GM10266 (cell line): ENCODE measurements around the gene DENND5B.

Experiments used
- DNase-seq: peaks from one replicate; pipeline ENCODE4 v3.0.0; 2012; ENCODE audit errors: extremely low spot score
- TF ChIP-seq, protein P1 (sequence below): IDR thresholded peaks from 2 replicates; pipeline ENCODE4 v1.5.1; 2012; ENCODE audit warnings: mild to moderate bottlenecking, low read depth; ENCODE audit not compliant: control insufficient read depth, insufficient read depth; ENCODE audit errors: missing control alignments

Gene DENND5B

DNA sequence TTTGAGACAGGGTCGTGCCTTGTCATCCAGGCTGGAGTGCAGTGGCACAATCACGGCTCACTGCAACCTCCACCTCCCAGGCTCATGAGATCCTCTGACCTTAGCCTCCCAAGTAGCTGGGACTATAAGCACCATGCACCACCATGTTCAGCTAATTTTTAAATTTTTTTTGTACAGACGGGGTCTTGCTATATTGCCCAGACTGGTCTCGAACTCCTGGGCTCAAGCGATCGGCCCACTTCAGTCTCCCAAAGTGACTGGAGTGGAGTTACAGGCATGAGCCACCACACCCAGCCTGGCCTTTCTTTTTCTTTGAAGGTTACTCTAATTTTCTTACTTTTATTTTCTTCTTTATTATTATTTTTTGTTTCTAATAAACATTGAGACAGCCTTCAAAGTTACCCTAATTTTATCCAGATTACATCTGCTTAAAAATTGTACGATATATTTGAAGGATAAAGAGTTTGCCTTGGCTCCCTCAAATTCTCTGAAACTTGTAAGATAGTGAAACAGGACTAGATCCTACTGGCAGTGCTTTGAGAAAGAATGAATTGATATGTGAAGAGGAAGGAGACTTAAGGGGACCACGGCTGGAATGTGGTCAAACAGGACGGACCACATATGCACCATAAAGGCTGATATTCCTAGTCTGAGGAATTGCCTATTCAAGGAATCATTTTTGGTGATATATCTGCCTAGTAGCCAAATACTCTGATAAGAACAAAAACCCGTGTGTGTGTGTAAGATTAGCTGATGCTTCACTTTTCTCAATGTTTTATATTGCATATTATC lies 250.9 kb downstream of the DENND5B start:
- DNase-seq: no peak
- TF ChIP-seq, protein P1, sequence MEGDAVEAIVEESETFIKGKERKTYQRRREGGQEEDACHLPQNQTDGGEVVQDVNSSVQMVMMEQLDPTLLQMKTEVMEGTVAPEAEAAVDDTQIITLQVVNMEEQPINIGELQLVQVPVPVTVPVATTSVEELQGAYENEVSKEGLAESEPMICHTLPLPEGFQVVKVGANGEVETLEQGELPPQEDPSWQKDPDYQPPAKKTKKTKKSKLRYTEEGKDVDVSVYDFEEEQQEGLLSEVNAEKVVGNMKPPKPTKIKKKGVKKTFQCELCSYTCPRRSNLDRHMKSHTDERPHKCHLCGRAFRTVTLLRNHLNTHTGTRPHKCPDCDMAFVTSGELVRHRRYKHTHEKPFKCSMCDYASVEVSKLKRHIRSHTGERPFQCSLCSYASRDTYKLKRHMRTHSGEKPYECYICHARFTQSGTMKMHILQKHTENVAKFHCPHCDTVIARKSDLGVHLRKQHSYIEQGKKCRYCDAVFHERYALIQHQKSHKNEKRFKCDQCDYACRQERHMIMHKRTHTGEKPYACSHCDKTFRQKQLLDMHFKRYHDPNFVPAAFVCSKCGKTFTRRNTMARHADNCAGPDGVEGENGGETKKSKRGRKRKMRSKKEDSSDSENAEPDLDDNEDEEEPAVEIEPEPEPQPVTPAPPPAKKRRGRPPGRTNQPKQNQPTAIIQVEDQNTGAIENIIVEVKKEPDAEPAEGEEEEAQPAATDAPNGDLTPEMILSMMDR: no peak

DNA sequence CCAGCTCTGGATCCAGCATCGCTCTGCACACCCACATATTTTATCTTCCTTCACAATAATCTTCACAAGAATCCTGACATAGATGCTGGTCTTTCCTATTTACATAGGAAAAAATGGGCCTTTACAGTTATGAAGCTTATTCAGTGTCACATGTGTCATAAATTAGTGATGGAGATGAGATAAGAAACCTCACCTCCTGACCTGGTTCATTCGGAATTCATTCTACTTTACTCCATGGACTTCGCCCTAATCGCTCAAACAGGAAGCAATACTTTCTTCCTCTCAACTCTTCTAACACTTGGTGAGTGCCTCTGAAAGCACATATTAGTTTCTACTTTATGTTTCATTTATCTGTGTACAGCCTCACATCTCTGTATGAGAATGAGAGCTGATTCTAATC lies 253.0 kb downstream of the DENND5B start:
- TF ChIP-seq, protein P1: no peak
- DNase-seq: no peak
